Loucy (cell line): ENCODE results near the gene DCAF8L2.

Experiments
- H2AFZ ChIP-seq: fragments of 200-600 bp; sonication (generic); 2 replicates; pipeline ENCODE4 v1.6.0; 2016; ENCODE audit warnings: antibody characterized with exemption, mild to moderate bottlenecking, low read length, moderate library complexity
- H3F3A ChIP-seq: fragments of 200-600 bp; 2 replicates; pipeline ENCODE4 v1.6.0; 2016; ENCODE audit warnings: antibody characterized with exemption, low read depth, mild to moderate bottlenecking
- H3K27me3 ChIP-seq: fragments of 200-600 bp; sonication (generic); 2 replicates; pipeline ENCODE4 v1.6.1; 2014; ENCODE audit warnings: low read length, mild to moderate bottlenecking; ENCODE audit not compliant: insufficient read depth, poor library complexity, severe bottlenecking
- H3K36me3 ChIP-seq: fragments of 200-600 bp; sonication (generic); 2 replicates; pipeline ENCODE4 v1.6.1; 2016; ENCODE audit warnings: low read length; ENCODE audit not compliant: insufficient read depth
- H3K4me1 ChIP-seq: fragments of 200-600 bp; sonication (generic); 2 replicates; pipeline ENCODE4 v1.5.1; 2014; ENCODE audit warnings: low read length, mild to moderate bottlenecking; ENCODE audit not compliant: insufficient read depth, poor library complexity, severe bottlenecking
- H3K4me2 ChIP-seq: fragments of 200-600 bp; sonication (generic); 2 replicates; pipeline ENCODE4 v1.6.0; 2014; ENCODE audit warnings: antibody characterized with exemption, low read length, low read depth, mild to moderate bottlenecking; ENCODE audit not compliant: poor library complexity, severe bottlenecking
- H3K4me3 ChIP-seq: fragments of 200-600 bp; sonication (generic); 2 replicates; pipeline ENCODE4 v1.5.1; 2014; ENCODE audit warnings: low read length, mild to moderate bottlenecking, mixed read lengths; ENCODE audit not compliant: poor library complexity, severe bottlenecking
- H3K79me2 ChIP-seq: fragments of 200-600 bp; sonication (generic); 2 replicates; pipeline ENCODE4 v1.6.1; 2014; ENCODE audit warnings: low read length; ENCODE audit not compliant: insufficient read depth
- H3K9ac ChIP-seq: fragments of 200-600 bp; sonication (generic); 2 replicates; pipeline ENCODE4 v1.6.0; 2014; ENCODE audit warnings: mild to moderate bottlenecking, low read depth, low read length, moderate library complexity; ENCODE audit not compliant: poor library complexity, severe bottlenecking
- H3K9me2 ChIP-seq: fragments of 200-600 bp; sonication (generic); replicated peaks from 2 replicates; pipeline ENCODE4 v1.6.1; 2016; ENCODE audit warnings: low read depth, low read length, mixed read lengths
- H3K9me3 ChIP-seq: fragments of 200-600 bp; sonication (generic); 2 replicates; pipeline ENCODE4 v1.6.1; 2014; ENCODE audit warnings: mild to moderate bottlenecking, antibody characterized with exemption, low read length, low read depth; ENCODE audit not compliant: insufficient read depth
- H4K20me1 ChIP-seq: fragments of 200-600 bp; sonication (generic); 2 replicates; pipeline ENCODE4 v1.6.0; 2014; ENCODE audit warnings: antibody characterized with exemption, low read length, mild to moderate bottlenecking; ENCODE audit not compliant: insufficient read depth, poor library complexity, severe bottlenecking
- CTCF ChIP-seq: fragments of 200-600 bp; sonication (generic); conservative IDR thresholded peaks from 2 replicates; pipeline ENCODE4 v1.5.1; 2014; ENCODE audit warnings: mild to moderate bottlenecking, antibody characterized with exemption, low read length
- EZH2phosphoT487 ChIP-seq: fragments of 200-600 bp; IDR thresholded peaks from 2 replicates; pipeline ENCODE4 v1.6.1; 2018; ENCODE audit warnings: antibody characterized with exemption, mild to moderate bottlenecking, moderate library complexity, borderline replicate concordance

Gene DCAF8L2

GRCh38 chrX:27671234-27671633 lies 81.1 kb downstream of the DCAF8L2 start:
- no peaks in the 10 kb centered on the region for H3K27me3 ChIP-seq
- no peaks in the 10 kb centered on the region for H3F3A ChIP-seq
- no peak overlapping the region for H3K4me2 ChIP-seq
- TF ChIP-seq EZH2phosphoT487 = no peak
- no peak for TF ChIP-seq CTCF
- no peak overlapping the region for H2AFZ ChIP-seq
- no peaks in the 10 kb centered on the region for H3K36me3 ChIP-seq
- H3K4me1 ChIP-seq = no peaks in the 10 kb centered on the region
- no peaks in the 10 kb centered on the region for H3K9me3 ChIP-seq
- no peaks in the 10 kb centered on the region for H3K9me2 ChIP-seq
- H4K20me1 ChIP-seq = no peaks in the 10 kb centered on the region
- H3K9ac ChIP-seq = no peak overlapping the region
- H3K4me3 ChIP-seq = no peak overlapping the region
- no peaks in the 10 kb centered on the region for H3K79me2 ChIP-seq

GRCh38 chrX:27674491-27674890 lies 84.3 kb downstream of the DCAF8L2 start:
- H4K20me1 ChIP-seq = no peaks in the 10 kb centered on the region
- TF ChIP-seq EZH2phosphoT487 (no peak), CTCF (no peak)
- H3K9me3 ChIP-seq = no peaks in the 10 kb centered on the region
- no peaks in the 10 kb centered on the region for H3K4me1 ChIP-seq
- H3K4me2 ChIP-seq = no peak overlapping the region
- no peaks in the 10 kb centered on the region for H3K27me3 ChIP-seq
- H3K9ac ChIP-seq = no peak overlapping the region
- no peaks in the 10 kb centered on the region for H3K9me2 ChIP-seq
- H3F3A ChIP-seq = no peaks in the 10 kb centered on the region
- H3K36me3 ChIP-seq = no peaks in the 10 kb centered on the region
- H3K4me3 ChIP-seq = no peak overlapping the region
- no peaks in the 10 kb centered on the region for H3K79me2 ChIP-seq
- H2AFZ ChIP-seq = no peak overlapping the region

GRCh38 chrX:27675493-27675892 lies 85.3 kb downstream of the DCAF8L2 start:
- H3K4me1 ChIP-seq = no peaks in the 10 kb centered on the region
- H3F3A ChIP-seq = no peaks in the 10 kb centered on the region
- H3K36me3 ChIP-seq = no peaks in the 10 kb centered on the region
- no peaks in the 10 kb centered on the region for H4K20me1 ChIP-seq
- H3K27me3 ChIP-seq = no peaks in the 10 kb centered on the region
- TF ChIP-seq EZH2phosphoT487 (no peak), CTCF (no peak)
- H3K9me2 ChIP-seq = no peaks in the 10 kb centered on the region
- H3K79me2 ChIP-seq = no peaks in the 10 kb centered on the region
- H2AFZ ChIP-seq = no peak overlapping the region
- H3K4me3 ChIP-seq = no peak overlapping the region
- no peaks in the 10 kb centered on the region for H3K9me3 ChIP-seq
- H3K9ac ChIP-seq = no peak overlapping the region
- H3K4me2 ChIP-seq = no peak overlapping the region
